UCSD-AML1 (cell line): ENCODE measurements around the gene RSAD2.
"Not testable (repeated sequence)": the region's sequence is repeated elsewhere in the genome, so short reads cannot be mapped to it uniquely, and the experiment has no call there.

Experiments
- DNase-seq: peaks from one replicate; lab custom pipeline; 2025; ENCODE audit not compliant: unreplicated experiment; lab: John Stamatoyannopoulos, UW

The RSAD2 gene

DNA sequence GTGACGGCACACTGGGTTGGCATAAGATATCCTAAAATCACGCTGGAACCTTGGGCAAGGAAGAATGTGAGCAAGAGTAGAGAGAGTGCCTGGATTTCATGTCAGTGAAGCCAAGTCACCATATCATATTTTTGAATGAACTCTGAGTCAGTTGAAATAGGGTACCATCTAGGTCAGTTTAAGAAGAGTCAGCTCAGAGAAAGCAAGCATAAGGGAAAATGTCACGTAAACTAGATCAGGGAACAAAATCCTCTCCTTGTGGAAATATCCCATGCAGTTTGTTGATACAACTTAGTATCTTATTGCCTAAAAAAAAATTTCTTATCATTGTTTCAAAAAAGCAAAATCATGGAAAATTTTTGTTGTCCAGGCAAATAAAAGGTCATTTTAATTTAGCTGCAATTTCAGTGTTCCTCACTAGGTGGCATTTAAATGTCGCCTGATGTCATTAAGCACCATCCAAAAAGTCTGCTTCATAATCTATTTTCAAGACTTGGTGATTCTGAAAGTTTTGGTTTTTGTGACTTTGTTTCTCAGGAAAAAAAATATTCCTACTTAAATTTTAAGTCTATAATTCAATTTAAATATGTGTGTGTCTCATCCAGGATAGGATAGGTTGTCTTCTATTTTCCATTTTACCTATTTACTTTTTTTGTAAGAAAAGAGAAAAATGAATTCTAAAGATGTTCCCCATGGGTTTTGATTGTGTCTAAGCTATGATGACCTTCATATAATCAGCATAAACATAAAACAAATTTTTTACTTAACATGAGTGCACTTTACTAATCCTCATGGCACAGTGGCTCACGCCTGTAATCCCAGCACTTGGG lies 19.6 kb downstream of the RSAD2 start:
- DNase-seq, result no peak

DNA sequence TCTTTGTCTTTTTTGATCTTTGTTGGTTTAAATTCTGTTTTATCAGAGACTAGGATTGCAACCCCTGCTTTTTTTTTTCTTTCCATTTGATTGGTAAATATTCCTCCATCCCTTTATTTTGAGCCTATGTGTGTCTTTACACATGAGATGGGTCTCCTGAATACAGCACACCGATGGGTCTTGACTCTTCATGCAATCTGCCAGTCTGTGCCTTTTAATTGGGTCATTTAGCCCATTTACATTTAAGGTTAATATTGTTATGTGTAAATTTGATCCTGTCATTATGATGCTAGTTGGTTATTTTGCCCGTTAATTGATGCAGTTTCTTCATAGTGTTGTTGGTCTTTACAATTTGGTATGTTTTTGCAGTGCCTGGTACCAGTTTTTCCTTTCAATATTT lies 25.0 kb downstream of the RSAD2 start:
- not testable (repeated sequence) for DNase-seq

DNA sequence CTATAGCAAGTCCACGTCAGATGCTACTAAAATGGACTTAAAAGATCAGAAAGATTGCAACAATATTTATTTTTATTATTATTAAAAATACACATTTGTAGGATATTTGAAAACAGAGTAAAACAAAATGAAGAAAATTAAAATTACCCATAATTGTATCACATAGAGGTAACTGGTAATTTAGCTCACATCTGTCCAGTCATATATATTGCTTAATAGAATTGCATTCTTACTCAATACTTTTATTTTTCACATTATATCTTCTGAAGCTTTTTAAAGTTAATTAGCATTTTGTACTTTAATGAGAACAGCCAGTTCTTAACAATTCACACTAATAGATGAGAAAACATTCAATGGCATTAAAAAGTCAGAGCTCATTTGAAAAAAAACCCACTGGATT lies 28.1 kb downstream of the RSAD2 start:
- DNase-seq, result no peak

DNA sequence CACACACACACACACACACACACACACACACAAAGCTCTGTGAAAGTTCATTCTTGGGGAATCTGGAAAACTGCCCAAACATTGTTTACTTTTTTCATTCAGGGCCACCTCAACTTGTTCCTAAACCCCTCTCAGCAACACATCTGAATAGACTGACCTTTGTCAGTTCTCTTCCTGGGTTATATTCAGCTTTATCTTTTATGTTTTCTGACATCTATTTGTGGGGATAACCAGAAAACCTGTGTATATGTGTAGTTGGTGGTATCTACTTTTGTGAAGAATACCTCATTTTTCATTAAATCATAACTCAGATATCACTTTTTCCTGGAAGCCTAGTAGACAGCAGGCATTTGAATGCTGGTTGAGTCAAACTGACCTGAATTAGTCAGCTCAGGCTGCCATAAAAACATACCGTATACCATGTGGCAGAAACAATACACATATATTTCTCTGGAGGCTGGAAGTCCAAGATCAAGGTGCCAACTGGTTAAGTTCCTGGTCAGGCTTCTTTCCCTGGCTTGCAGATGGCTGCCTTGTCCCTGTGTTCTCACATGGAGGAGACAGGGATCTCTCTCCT lies 28.7 kb downstream of the RSAD2 start:
- DNase-seq, result no peak

GRCh38 chr2:6908291-6908690 lies 30.7 kb downstream of the RSAD2 start:
- no peak for DNase-seq

- peak; percentile 21 for DNase-seq
Measured at GRCh38 chr2:6909431-6910385, 32.1 kb downstream of the RSAD2 start.

DNA sequence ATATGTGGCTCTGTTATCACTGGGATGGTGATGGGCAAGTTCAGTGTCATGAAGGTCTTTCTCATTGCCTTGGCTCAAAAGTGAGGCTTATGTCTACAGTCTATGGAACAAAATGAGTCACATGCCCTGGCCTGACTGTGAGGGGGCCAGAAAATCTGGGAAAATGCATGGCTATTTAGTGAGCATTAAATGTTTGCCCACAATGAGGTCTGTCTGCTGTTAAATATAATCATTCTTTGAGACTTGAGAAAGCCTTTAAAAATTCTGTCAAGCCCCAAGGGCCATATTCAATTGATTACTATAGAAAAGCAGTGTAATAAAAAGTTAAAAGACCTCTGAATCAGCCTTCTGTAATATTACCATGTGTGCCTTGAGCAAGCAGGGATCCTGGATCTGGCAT lies 34.1 kb downstream of the RSAD2 start:
- DNase-seq, result no peak

DNA sequence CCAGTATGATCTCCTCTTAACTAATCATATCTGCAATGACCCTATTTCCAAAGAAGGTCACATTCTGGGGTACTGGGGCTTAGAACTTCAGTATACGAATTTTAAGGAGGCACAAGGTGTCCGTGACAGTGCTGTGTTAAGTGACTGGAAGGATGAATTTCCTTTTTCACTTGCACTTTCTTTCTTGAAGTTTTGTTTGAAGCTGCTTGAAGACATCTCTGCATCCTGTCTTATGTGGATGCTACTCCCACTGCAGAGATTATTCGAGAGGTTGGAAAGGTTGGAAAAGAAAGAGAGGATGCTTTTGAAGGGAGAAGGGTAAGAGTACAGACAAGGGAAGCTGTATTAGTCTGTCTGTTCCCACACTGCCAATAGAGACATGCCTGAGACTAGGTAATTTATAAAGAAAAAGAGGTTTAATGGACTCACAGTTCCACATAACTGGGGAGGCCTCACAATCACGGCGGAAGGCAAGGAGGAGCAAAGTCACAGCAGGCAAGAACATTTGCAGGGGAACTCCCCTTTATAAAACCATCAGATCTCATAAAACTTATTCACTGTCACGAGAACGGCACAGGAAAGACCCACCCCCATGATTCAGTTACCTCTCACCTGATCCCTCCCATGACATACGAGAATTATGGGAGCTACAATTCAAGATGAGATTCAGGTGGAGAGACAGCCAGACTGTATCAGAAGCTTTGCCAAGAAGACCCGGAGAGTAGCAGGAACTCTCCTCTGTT lies 36.0 kb downstream of the RSAD2 start:
- DNase-seq, result no peak

GRCh38 chr2:6914828-6915227 lies 37.3 kb downstream of the RSAD2 start:
- no peak for DNase-seq

GRCh38 chr2:6915399-6915798 lies 37.8 kb downstream of the RSAD2 start:
- DNase-seq, result no peak

DNA sequence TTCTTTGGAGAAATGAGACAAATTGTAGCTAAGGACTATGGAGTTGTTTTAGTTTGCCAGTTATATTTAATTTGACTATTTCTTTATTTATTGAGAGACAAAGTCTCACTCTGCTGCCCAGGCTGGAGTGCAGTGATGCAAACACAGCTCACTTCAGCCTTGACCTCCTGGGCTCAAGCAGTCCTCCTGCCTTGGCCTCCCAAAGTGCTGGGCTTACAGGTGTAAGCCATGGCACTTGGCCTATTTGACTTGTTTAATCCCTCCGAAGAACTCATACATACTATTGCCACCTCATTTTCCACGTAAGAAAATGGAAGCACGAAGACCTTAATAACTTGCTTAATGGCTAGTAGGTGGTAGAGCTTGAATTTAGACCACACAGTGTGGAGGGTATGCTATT lies 38.6 kb downstream of the RSAD2 start:
- no peak for DNase-seq

- no peak for DNase-seq
Measured at GRCh38 chr2:6916736-6917070, 39.1 kb downstream of the RSAD2 start.

- peak; percentile 64 for DNase-seq
Measured at GRCh38 chr2:6917071-6917760, 39.6 kb downstream of the RSAD2 start, which contains the start of gene RNF144A. Gene RNF144A (plus strand): TSS chr2:6917412. CDS start chr2:6996927, 79,515 bp downstream.

DNA sequence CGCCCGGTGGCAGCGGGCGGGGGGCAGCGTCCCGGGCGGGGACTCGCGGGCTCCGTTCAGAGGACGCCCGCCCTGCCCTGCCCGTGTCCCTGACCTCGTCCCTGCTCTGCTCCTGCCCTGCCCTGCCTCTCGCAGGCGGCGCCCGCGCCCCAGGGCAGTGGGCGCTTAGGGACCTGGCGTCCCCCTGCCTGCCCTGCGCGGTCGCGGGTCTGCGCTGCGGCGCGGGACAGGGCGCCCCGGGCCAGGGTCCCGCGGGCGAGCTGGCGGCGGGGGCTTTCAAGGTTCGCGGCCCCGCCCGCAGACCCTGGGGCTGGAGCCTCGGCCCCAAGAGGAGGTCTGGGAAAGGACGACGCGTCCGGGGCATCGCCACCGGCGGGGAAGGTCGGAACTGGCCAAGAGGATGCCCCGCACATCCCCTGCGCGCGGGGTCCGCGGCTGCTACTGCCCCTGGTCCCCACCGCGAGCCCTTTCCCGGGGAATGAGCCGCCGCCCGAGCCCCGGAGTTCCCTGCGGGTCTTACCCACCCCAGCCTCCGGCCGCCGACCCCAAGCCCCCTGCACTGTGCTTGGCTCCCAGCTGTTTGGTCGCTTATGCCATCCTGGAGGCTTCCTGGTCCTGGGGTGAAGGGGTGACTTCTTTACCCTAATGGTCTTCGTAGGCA lies 40.3 kb downstream of the RSAD2 start:
- DNase-seq, result no peak

DNA sequence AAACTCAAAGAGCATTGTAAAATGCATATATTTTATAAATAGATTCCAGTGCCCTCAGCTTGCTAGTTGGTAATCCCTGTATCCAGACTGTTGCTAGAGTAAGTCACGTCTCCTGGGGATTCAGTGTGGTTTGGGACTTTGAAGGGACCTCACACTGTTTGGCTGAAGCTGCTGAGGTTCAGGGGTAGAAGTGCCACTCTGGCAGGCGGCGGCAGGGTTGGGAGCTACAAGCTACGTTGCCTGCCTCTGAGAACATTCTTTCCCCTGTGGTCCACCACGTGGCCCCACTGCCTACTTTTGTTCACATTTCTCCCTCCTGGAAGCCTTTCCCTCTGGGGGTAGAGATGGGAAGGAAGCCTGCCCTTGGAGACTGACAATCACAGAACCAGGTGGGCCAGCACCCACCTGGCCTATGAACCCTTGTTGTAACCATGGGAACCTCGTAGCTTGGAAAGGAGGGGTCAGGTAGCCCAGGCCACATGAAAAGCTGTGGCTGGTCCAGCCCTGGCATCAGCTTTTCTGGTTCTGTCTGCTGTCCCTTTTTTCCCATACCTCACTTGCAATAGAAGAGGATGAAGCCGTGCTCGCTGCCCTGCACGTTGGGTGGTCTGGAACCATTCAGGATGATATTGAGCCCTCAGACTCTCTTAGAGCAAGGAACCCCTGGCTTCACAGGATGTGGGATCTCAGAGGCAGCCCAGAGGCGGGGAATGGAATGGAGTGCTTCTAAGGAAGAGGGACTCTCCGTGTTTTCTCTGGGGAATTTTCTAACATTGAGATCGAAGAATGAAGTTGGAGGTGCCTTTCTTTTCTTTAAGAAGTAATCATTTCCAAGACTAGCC lies 42.5 kb downstream of the RSAD2 start:
- DNase-seq, result no peak

- no peak for DNase-seq
Measured at GRCh38 chr2:6920743-6921064, 43.1 kb downstream of the RSAD2 start.

DNA sequence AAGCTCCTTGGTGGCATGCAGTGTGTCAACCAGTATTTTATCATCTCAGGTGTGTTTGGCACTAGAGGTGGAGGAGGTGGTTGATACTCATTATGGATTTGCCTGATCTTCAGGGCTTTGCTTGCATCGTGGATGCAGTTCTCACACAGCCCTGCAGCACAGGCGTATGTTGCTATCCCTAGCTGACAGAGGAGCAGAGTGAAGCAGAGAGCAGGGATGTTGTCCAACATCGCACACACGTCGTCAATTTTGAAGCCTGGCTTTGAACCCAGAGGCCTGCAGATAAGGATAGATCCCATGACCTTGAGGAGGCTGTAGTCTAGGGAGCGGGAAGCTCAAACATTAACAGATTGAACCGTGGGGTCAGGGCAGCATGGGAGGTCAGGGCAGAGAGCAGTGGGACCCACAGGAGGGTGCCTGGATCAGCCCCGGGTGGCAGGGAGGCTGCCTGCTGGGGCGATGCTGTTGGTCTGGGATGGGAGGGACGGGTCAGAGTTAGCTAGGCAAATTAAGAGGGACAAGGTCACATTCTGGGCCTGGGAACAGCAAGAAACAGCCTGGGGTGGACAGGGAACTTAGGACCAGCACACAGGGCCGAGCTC lies 43.8 kb downstream of the RSAD2 start:
- no peak for DNase-seq

DNA sequence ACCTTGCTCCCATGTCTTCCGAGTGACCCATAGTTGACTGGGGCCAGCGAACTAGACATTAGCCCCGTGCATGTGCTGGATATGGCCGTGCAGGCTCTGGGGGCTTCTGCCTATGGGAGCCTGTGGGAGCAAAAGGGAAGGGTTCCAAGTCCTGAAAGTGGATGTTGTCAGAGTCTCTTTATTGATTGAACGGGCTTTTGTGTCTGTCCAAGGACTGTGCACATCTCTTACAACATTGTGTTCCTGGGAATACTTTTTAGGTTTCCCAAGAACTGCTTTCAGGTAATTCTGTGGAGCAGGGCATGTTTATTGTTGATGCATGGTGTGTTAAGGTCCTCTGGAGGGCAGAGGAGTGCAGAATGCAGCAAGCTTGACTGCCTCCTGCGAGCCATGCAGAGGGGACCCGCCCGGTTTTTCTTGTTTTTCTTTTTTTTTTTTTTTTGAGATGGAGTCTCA lies 44.7 kb downstream of the RSAD2 start:
- no peak for DNase-seq

DNA sequence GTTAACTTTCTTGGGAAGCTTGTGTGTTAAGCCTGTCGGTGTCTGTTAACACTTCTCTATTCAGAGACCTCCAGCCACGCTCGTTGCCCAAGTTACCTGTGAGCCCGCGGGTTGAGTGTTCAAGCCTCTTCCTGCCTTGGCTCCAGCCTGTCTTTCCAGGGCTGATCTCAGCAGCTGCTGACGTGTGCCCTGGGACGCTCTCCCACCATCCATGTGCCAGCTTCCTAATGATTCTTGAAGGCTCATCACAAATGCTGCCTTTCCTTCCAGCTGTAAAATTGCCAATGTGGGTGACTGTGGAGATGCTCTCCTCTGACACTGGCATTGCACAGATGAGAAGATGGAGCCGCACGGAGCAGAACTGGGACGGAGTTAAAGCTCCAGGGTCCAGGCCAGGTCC lies 45.7 kb downstream of the RSAD2 start:
- no peak for DNase-seq
